ENCODE results near the gene IPO13.

Gene IPO13

DNA sequence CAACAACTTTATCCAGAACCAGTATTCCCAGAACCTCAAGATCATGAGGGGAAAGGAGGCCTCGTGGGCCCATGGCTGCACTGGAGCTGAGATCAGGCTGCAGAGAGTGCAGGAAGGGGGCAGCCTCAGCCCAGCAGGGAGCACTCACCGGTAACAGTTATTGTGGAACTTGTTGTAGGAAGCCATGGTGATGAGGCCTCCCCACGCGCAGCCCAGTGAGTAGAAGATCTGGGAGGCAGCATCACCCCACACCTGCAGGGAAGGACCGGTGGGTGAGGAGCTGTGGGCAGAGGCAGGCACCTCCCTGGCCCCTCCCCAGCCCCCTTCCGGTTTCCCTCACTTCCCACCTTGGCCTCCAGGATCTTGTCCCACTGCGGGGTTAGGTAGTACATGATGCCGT lies 55.4 kb downstream of the IPO13 start:
- no peak for DNase-seq (ENCODE audit: extremely low read depth in 1 of 2, low read depth in 1 of 2)

DNA sequence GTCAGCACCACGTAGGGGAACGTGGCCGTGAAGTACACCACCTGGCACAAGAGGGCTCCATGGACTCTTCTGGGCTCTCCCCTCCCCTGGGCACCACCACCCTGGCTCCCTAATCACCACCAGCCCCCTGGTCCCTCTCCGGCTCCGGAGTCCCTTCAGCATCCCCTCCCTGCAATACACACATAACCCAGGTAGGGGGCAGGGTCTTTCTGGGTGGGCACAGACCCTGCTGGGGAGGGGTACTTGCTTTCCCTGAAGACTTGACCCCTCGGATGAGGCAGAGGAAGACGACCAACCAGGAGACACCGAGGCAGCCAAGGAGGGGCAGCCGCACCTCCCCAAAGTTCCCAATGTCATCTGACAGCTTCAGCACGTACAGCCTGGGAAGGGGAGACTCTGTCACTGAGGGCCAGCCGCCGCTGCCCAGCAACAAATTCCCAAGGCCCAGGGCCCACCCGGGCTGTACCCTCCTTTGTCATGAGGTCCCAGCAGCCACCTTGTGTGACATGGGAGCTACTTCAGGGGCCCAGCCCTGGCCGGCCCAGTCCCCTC lies 55.9 kb downstream of the IPO13 start:
- no peak for DNase-seq (ENCODE audit: extremely low read depth in 1 of 2, low read depth in 1 of 2)

DNA sequence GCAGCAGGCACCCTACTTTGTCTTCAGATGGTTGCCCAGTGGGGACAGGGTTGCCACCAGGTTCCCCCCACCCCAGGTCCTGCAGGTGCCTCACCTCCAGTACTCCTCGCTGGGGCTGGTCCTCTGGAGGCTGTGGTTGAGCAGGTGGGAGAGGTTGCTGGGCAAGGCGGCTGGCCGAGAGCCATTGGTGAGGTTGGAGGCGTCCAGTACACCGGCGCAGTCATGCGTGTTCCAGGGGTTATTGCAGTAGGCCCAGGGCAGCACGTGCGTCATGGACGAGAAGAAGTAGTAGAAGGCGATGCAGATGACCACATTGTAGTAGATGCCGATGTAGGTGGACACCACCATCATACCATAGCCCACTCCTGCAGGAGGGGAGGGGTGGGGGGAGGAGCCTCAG lies 61.5 kb downstream of the IPO13 start:
- DNase-seq (ENCODE audit: extremely low read depth in 1 of 2, low read depth in 1 of 2), result no peak

DNA sequence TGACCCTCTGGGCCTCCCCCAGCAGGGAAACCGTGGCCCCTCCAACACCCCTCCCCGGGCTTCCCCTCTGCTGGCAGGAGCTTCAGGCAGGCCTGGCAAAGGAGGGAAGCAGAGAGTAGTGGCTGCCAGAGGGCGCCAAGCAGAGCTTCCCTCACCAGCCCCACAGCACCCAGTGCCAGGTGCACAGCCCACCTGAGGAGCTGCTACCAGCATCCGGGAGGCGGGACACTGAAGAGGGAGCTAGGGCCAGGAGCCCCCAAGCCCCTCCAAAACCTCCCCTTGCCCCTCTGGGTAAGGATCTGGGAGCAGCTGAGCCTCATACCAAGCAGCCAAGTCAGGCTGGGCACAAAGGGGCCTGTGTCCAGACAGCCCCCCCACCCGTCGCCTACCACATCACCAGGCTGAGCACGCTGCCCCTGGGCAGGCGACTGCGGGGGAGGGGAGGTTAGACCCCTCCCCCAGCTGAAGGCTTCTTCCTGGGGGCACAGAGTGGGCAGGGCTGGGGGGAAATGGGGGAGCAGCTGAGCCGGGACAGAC lies 64.3 kb downstream of the IPO13 start:
- no peak for DNase-seq (ENCODE audit: extremely low read depth in 1 of 2, low read depth in 1 of 2)

DNA sequence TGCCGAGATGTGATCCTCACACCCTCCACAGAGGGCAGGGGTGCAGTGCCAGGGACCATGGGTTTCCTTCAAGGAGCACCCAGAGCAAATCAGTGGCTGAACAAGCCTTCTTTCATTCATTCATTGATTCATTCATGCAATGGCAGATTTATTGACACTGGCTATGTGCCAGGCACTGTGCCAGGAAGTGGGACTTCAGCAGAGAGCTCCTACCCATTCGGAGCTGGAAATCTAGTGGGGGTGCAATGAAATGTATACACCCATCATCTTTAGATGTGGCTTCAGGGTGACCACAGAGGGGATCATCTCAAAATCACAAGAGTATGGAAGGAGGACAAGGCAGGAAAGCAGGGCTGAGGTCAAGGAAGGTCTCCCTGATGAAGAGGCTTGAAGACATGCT lies 65.7 kb downstream of the IPO13 start:
- DNase-seq (ENCODE audit: extremely low read depth in 1 of 2, low read depth in 1 of 2), result no peak

DNA sequence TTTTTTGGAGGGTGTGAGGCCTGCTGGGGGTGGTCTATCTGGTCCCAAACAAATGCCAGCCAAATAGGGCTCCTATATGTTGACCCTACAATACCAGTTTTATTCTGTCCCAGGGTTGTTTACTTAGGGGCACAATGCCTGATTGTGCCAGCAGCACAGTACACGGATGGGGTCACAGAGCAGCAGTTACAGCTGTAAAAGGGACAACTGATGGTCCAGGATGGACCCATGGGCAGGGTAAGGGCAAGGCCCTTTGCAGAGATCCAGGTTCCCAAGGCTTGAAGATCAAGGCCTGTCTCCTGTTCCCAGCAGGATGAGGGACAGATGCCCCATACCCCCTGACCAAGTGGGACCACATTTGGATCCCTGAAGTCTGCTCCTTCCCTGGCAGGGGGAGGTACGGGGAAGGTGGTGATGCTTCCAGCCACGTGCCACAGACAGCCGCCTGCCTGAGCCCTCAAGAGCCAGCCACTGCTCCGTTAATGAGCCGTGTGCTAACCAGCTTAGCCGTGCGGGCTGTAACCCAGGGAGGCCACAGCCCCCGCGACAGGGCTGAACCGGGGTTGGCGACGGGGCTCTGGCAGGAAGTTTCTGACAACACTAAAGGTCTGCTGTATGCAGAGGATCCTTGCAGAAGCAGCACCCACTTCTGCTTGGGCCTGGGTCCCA lies 66.3 kb downstream of the IPO13 start:
- DNase-seq (ENCODE audit: extremely low read depth in 1 of 2, low read depth in 1 of 2), result no peak

DNA sequence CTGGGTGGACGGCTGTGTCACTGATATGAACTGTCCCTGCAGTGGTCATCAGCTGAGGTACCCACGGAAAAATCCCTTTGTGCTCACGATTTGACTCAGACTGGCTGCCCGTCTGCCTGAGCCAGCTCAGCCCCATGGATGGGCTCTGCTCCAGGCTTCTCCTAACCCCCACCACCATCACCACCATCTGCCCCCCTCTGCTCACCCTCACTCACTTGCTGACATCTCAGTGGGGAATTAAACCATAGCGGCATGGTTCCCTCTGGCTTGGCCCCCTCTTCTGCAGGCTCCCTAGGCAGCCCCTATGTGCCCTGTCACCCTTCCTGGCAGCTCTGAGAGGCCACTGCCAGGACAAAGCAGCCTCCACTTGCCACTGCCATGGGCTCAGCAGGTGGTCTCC lies 67.2 kb downstream of the IPO13 start:
- DNase-seq (ENCODE audit: extremely low read depth in 1 of 2, low read depth in 1 of 2), result no peak

DNA sequence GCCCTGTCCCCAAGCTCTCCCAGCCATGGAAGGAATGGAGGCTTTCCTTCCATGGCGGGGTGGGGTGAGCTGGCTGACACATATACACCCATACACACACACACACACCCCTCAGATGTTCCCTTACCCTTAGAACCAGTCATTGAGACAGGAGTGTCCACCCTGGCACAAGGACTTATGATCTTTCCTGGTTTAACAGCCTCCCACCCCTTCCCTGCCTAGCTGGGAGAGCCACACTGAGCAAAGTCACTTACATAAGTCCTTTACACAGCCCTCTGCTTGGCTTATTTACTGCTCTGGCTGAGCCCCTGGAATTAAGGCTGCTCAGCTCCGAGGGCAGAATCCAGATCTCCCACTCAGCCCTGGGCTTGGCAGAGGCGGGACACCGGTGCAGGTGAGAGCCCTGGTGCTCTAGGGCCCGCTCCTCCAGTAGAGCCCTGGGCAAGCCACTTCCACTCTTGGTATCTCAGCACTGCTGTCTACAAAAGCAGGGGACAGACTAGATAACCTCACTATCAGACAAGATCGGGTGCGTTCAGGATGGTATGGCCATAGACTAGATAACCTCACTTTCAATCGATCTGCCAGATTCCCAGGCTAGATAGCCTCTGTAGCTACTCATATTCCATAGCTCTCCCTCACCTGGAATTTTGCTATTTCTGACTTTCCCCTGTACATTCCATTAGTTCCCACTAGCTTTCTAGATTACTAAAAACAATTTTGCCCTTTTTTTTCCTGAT lies 67.8 kb downstream of the IPO13 start:
- DNase-seq (ENCODE audit: extremely low read depth in 1 of 2, low read depth in 1 of 2), result no peak

DNA sequence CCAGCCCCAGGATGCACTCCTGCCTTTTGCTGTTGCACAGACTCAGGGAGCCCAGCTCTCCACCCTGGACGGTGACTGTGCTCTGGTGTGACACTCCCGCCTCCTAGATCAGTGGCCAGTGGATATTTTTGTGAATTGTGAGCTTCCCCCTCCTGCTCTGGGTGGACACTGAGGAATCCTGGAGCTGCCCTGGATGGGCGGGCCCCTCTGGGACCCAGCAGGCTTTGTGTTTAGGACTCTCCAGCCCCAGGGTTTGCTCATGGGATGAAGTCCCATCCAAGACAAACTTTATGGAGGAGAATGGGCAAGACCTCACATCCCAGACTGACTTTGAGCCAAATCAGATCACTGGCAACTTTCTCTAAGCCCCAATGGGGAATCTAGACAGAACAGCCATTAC lies 68.5 kb downstream of the IPO13 start:
- no peak for DNase-seq (ENCODE audit: extremely low read depth in 1 of 2, low read depth in 1 of 2)

DNA sequence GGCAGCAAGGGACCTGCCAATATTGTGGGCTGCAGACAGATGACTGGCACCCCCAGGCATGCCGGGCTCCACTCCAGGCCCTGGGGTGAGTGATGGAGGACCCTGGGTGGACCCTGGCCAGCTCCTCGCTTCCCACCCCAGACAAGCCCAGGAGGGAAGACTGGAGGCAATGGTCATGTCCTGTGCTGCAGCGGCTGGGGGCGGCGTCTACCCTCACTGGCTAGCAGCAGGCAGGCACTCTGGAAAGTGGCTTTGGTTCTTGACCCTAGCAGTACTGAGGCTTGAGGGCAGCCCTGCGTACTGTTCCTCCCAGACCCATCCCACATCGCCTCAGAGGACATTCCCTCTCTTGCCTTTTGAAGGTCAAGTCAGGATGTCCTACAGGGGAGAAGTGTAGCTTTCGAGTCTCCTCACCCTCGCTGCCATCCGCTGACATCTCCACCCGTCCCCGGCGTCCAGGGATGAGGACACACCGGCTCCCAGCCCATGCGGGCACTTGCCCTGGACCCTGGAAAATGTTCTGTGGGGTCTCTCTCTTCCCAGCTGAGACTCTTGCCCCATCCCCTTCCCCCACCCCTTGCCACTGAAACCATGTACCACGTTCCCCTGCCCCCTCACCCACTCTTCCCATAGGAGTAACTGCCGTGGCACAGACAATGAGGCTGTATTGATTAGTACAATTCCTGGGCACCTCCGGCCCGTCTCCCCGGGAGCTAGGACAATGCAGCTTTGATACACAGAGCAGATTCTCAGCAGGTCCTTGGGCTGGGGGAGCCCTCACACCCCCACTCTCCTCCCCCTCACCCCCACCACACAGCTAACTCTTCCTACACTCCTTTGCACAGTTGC lies 69.5 kb downstream of the IPO13 start:
- DNase-seq (ENCODE audit: extremely low read depth in 1 of 2, low read depth in 1 of 2), result no peak

DNA sequence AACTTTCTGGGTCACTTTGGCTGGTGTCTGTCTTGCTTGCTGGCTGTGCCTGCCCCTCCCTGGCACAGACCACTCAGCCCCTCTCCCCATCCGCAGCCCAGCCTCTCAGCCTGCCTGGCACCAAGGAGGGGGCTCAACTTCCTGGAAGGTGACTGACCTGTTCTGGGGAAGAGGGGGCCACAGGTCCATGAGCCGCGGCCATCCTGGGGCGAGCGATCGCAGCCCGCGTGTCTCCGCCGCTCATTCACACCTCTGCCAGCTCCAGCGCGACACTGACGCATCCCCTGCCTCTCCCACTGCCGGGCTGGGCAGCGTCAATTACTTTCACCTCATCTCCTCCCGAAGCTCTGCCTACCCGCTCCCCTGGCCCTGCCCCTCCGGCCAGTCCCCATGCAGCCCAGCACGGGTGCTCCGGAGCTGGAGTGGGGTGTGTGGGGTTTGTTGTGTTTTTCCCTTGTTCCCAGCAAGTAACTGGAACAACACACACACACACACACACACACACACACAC lies 70.2 kb downstream of the IPO13 start:
- DNase-seq (ENCODE audit: extremely low read depth in 1 of 2, low read depth in 1 of 2), result no peak
